ENCODE results near the gene LSM7. TPM values are rescaled to one million over a fixed set of nuclear protein-coding genes. Genes with fewer than 3 reads are reported as not detected.
"Not testable (repeated sequence)": the region's sequence is repeated elsewhere in the genome, so short reads cannot be mapped to it uniquely, and the experiment has no call there.

LSM7 gene
- total RNA-seq, 2 donors from 2014 or later: 99.0 to 185 TPM

DNA sequence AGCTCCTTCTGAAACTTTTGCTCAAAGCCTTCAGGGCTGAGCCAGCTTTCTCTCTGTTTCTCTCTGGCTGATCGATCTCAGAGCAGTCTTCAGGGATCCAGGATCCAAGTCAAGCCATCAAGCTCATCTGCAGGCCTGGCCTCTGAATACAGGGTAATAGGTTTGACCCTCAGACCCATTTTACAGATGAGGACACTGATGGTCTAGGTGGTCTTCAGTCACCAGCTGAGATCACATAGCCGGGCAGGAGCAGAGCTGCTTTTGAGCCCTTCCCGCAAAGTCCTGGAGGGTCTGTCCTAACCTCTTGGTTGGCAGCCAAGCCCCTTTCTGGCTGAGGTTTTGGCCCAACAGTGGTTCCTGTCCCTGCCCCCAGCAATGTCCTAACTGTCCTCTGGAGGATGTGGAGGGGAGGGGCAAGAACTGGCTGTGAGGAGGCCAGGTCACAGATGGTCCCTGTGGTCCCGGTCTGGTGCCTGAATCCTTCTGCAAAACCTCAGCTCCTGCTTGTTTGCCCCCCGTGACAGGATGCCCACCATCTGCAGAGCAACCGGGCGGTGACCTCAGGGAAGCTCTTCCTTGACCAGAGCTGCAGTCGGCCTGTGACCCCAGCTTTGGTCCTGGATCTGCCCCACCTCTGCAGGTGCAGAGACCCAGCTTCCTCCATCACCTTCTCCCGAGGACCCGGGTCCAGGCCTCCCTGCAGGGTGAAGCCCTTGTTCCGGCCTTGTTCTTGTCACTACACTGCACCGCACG lies 40.6 kb downstream of the LSM7 start:
- Histone ChIP-seq H3K4me1 (peaks cover 11% of the 10 kb centered on the region), H3K27me3 (peaks cover 39% of the 10 kb centered on the region), H3K27ac (no peak overlapping the region), H3K4me3 (no peak overlapping the region), H3K9me3 (no peaks in the 10 kb centered on the region), H3K9ac (ENCODE audit: low read depth in 2 of 2, low read length in 2 of 2) (no peak overlapping the region), H3K36me3 (no peaks in the 10 kb centered on the region)
- intact Hi-C loops (cut with DNase I): no loop called here
- TF ChIP-seq, protein P1, sequence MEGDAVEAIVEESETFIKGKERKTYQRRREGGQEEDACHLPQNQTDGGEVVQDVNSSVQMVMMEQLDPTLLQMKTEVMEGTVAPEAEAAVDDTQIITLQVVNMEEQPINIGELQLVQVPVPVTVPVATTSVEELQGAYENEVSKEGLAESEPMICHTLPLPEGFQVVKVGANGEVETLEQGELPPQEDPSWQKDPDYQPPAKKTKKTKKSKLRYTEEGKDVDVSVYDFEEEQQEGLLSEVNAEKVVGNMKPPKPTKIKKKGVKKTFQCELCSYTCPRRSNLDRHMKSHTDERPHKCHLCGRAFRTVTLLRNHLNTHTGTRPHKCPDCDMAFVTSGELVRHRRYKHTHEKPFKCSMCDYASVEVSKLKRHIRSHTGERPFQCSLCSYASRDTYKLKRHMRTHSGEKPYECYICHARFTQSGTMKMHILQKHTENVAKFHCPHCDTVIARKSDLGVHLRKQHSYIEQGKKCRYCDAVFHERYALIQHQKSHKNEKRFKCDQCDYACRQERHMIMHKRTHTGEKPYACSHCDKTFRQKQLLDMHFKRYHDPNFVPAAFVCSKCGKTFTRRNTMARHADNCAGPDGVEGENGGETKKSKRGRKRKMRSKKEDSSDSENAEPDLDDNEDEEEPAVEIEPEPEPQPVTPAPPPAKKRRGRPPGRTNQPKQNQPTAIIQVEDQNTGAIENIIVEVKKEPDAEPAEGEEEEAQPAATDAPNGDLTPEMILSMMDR (IDR thresholded peaks at IDR 0.05): no peak
- no peak for DNase-seq

DNA sequence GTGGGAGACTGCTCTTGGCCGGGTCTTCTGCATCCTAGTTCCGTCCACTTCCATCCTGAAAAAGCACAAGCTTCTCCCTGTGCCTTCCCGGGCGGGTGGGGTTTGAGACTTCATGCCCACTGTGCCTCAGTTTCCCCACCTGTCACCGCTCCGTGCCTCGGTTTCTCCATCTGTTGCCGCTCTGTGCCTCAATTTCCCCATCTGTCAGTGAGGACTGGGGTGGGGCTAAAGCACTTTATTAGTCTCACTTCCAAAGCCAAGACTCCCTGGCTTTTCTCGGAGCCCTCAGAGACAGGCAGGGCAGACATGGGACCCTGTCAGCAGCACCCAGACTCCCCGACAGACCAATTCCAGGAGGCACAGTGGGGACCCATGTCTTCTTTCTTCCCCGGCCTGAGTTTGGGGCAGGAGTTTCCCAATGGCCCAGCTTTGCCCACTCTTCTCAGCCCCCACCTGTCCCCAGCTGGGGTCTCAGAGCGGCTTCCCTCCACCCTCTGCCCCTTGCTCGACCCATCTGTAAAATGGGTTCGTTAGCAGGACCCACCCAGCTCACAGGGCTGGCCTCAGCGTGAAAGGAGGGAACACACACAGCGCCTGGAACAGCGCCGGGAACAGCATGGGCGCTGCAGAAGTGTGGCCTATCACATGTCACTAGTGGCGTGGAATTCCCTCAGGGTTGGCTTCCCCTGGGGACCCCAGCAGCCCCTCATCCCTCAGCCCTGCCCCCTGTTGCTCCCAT lies 41.8 kb downstream of the LSM7 start:
- no peak overlapping the region for H3K27ac ChIP-seq
- intact Hi-C loops (cut with DNase I): no loop called here

DNA sequence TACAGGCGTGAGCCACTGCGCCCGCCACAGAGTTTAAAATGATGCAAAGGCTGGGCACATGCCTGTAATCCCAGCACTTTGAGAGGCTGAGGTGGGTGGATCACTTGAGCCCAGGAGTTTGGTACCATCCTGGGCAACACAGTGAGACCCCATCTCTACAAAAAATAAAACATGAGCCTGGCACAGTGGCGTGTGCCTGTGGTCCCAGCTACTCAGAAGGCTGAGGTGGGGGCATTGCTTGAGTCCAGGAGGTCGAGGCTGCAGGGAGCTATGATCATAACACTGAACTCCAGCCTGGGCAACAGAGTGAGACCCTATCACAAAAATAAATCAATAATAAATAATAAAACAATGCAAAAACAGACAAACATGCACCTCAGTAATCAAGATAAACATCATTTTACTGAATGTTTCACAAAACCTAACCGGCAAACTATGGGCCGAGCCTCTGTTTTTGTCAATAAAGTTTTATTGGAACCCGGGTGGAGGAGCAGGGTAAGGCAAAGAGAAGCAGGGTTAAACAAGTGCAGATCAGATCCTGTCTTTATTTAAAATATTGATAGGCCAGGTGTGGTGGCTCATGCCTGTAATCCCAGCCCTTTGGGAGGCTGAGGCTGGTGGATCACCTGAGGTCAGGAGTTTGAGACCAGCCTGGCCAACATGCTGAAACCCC lies 44.4 kb downstream of the LSM7 start:
- Histone ChIP-seq H3K4me1 (no peaks in the 10 kb centered on the region), H3K27ac (no peak overlapping the region), H3K9ac (ENCODE audit: low read depth in 2 of 2, low read length in 2 of 2) (no peak overlapping the region), H3K36me3 (no peaks in the 10 kb centered on the region), H3K9me3 (no peaks in the 10 kb centered on the region), H3K4me3 (no peak overlapping the region), H3K27me3 (peaks cover 18% of the 10 kb centered on the region)
- no peak for DNase-seq
- TF ChIP-seq, protein P1 (IDR thresholded peaks at IDR 0.05): no peak
- intact Hi-C loops (cut with DNase I): no loop called here

More for the DNA sequence above, 41.8 kb downstream of the LSM7 start:
- no peak overlapping the region for H3K9ac ChIP-seq (ENCODE audit: low read depth in 2 of 2, low read length in 2 of 2)
- no peaks in the 10 kb centered on the region for H3K36me3 ChIP-seq
- peaks cover 43% of the 10 kb centered on the region for H3K27me3 ChIP-seq
- H3K9me3 ChIP-seq: no peaks in the 10 kb centered on the region
- no peak overlapping the region for H3K4me3 ChIP-seq
- TF ChIP-seq, protein P1 (IDR thresholded peaks at IDR 0.05): no peak
- H3K4me1 ChIP-seq: peaks cover 11% of the 10 kb centered on the region
- no peak for DNase-seq

GRCh38 chr19:2282862-2283237 lies 45.5 kb downstream of the LSM7 start:
- Histone ChIP-seq H3K36me3 (no peaks in the 10 kb centered on the region), H3K27ac (no peak overlapping the region), H3K4me3 (no peak overlapping the region), H3K4me1 (peaks cover 6% of the 10 kb centered on the region), H3K9me3 (no peaks in the 10 kb centered on the region), H3K9ac (ENCODE audit: low read depth in 2 of 2, low read length in 2 of 2) (no peak overlapping the region), H3K27me3 (peaks cover 12% of the 10 kb centered on the region)
- TF ChIP-seq, protein P1 (IDR thresholded peaks at IDR 0.05): no peak
- intact Hi-C loops (cut with DNase I): no loop called here
- no peak for DNase-seq

DNA sequence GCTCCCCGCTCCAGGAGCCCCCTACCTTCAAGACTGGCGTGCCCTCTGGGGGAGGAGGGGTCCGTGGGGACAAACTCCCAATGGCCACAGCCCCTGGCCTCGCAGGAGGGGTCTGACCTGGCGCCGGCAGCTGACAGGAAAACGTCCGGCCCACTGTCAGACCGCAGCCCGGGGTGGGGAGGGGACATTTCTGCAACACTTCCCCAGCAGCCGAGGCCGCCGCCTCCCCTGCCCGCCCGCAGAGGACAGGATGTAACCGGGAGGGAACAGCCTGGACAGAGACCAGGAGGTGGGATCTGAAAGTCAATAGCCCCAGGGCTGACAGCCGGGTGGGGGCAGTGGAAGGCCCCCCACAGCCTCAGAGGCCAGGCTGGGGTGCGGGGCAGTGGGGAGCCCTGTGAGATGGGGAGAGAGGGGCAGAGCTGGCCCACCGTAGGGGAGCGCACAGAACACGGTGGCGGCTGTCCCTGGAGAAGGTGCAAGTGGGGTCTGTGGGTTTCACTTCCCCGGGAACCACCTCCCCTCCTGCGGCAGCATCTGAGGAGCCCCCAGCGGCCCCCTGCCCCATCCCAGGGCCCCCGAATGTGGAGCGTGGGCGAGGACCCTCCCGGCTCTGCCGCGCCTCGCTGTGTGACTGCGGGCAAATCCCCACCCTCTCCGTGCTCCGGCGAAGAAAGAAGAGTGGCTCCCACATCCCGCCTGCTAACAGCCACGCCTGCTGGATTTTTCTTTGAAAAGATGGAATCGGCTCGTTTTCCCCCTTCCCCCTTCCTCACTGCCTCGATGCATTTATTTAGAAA lies 46.1 kb downstream of the LSM7 start, which contains the start of gene PEAK3:
PEAK3 (minus strand) TSS at position 114 of the 800 bp plus-strand sequence. CDS start 1,244 bp downstream, outside the sequence.
- Histone ChIP-seq H3K9ac (ENCODE audit: low read depth in 2 of 2, low read length in 2 of 2) (peak within 1 kb of the TSS; percentile 28 to 40), H3K4me3 (peak within 1 kb of the TSS; percentile 21), H3K27me3 (peaks cover 12% of the 10 kb centered on the region), H3K27ac (peak within 1 kb of the TSS; percentile 6), H3K9me3 (no peaks in the 10 kb centered on the region), H3K4me1 (peaks cover 6% of the 10 kb centered on the region), H3K36me3 (no peaks in the 10 kb centered on the region)
- TF ChIP-seq, protein P1 (IDR thresholded peaks at IDR 0.05): no peak
- intact Hi-C loops (cut with DNase I): no loop called here
- peak; percentile 67 for DNase-seq

GRCh38 chr19:2281265-2282061 lies 46.9 kb downstream of the LSM7 start:
- H3K9me3 ChIP-seq; H3K4me1 ChIP-seq; intact Hi-C loops (cut with DNase I); DNase-seq; H3K36me3 ChIP-seq: not testable (repeated sequence)
- Histone ChIP-seq H3K27me3 (peaks cover 12% of the 10 kb centered on the region), H3K27ac (peak overlapping the region; percentile 6), H3K4me3 (peak overlapping the region; percentile 21), H3K9ac (ENCODE audit: low read depth in 2 of 2, low read length in 2 of 2) (peak overlapping the region; percentile 28 to 35)

Data from colonic mucosa (tissue), 4 donors.